B cell (primary cell): ENCODE measurements around the gene HPN. TPM values are rescaled to one million over a fixed set of nuclear protein-coding genes. Genes with fewer than 3 reads are reported as not detected.

Experiments used
- ATAC-seq: fragments of 200-7000 bp; cut with Tn5 transposase; one replicate; pipeline ENCODE4 v1.10.0; 2021; ENCODE audit warnings: low read depth, mild to moderate bottlenecking, moderate number of reproducible peaks, moderate library complexity
- CTCF ChIA-PET: fragments of 350-600 bp; sonication (Branson Sonifier 250); formaldehyde crosslinking; loops from one replicate; lab custom pipeline; 2021; ENCODE audit warnings: antibody characterized with exemption, inconsistent platforms; lab: Charles Lee
- POLR2A ChIA-PET: fragments of 350-600 bp; sonication (Branson Sonifier 250); formaldehyde crosslinking; loops from one replicate; lab custom pipeline; 2021; ENCODE audit warnings: antibody characterized with exemption; lab: Charles Lee
- DNase-seq: peaks from one replicate; pipeline ENCODE4 v3.0.0; 2013
- H2AFZ ChIP-seq: 2 replicates; pipeline ENCODE4 v1.6.1; 2012; ENCODE audit warnings: mild to moderate bottlenecking, low read depth, low read length; ENCODE audit not compliant: insufficient read depth, poor library complexity, severe bottlenecking
- H3K27ac ChIP-seq, 2 donors: 1 replicate in 1 of 2; 2 replicates in 1 of 2; pipeline ENCODE4 v1.5.1; 2012 to 2013; ENCODE audit warnings: low read length in 2 of 2, mild to moderate bottlenecking in 2 of 2, moderate library complexity in 1 of 2
- H3K27me3 ChIP-seq, 4 experiments: fragments of 200-600 bp in 1 of 4; sonication (generic) in 1 of 4; replicated peaks in 1 of 4; 1 replicate in 2 of 4; 2 replicates in 2 of 4; pipeline versions ENCODE4 v1.6.1 to v1.7.0; 2013 to 2016; ENCODE audit warnings: low read length in 3 of 4, mild to moderate bottlenecking in 2 of 4, mixed read lengths in 1 of 4, moderate library complexity in 1 of 4; ENCODE audit not compliant: insufficient read depth in 4 of 4, control insufficient read depth in 3 of 4; ENCODE audit errors: control extremely low read depth in 1 of 4
- H3K36me3 ChIP-seq, 2 experiments: replicated peaks in 1 of 2; 1 replicate in 1 of 2; 2 replicates in 1 of 2; pipeline versions ENCODE4 v1.6.1 to v1.7.1; 2013; ENCODE audit warnings: low read length in 1 of 2; ENCODE audit not compliant: insufficient read depth in 2 of 2, control insufficient read depth in 1 of 2; ENCODE audit errors: control extremely low read depth in 1 of 2, extremely low read depth in 1 of 2
- H3K4me1 ChIP-seq, 2 donors: fragments of 200-600 bp in 1 of 2; sonication (generic) in 1 of 2; 1 replicate in 1 of 2; 2 replicates in 1 of 2; pipeline versions ENCODE4 v1.5.1 to v1.6.1; 2013 to 2017; ENCODE audit warnings: low read length in 2 of 2; ENCODE audit not compliant: control insufficient read depth in 2 of 2, insufficient read depth in 2 of 2
- H3K4me2 ChIP-seq: replicated peaks from 2 replicates; pipeline ENCODE3; 2012; ENCODE audit warnings: mild to moderate bottlenecking, low read depth, low read length; ENCODE audit not compliant: poor library complexity, severe bottlenecking
- H3K4me3 ChIP-seq, 5 experiments: fragments of 200-600 bp in 1 of 5; sonication (generic) in 1 of 5; 1 replicate in 3 of 5; 2 replicates in 2 of 5; pipeline versions ENCODE4 v1.5.1 to v1.7.0; 2011 to 2016; ENCODE audit warnings: low read length in 4 of 5, mild to moderate bottlenecking in 4 of 5, low read depth in 2 of 5, control low read depth in 1 of 5, moderate library complexity in 1 of 5; ENCODE audit not compliant: insufficient read depth in 1 of 5; ENCODE audit errors: control extremely low read depth in 1 of 5, extremely low read depth in 1 of 5
- H3K79me2 ChIP-seq: fragments of 200-600 bp; sonication (generic); one replicate; pipeline ENCODE4 v1.6.0; 2016; ENCODE audit warnings: low read length; ENCODE audit not compliant: control insufficient read depth, insufficient read depth
- H3K9ac ChIP-seq: fragments of 200-600 bp; sonication (generic); 2 replicates; pipeline ENCODE4 v1.6.1; 2017; ENCODE audit warnings: mild to moderate bottlenecking, low read length, moderate library complexity
- H3K9me3 ChIP-seq, 3 donors: one replicate each; pipeline versions ENCODE4 v1.6.1 to v1.7.1; 2013; ENCODE audit warnings: low read length in 2 of 3; ENCODE audit not compliant: control insufficient read depth in 2 of 3, insufficient read depth in 1 of 3; ENCODE audit errors: control extremely low read depth in 1 of 3
- H4K20me1 ChIP-seq: 2 replicates; pipeline ENCODE4 v1.6.0; 2012; ENCODE audit warnings: mild to moderate bottlenecking, low read length; ENCODE audit not compliant: insufficient read depth, control insufficient read depth, poor library complexity, severe bottlenecking
- H3K27ac Mint-ChIP-seq: one replicate; pipeline ENCODE4 v1.8.0; 2021; ENCODE audit warnings: mixed read lengths
- H3K27me3 Mint-ChIP-seq: one replicate; pipeline ENCODE4 v1.8.0; 2021; ENCODE audit warnings: mixed read lengths
- H3K4me1 Mint-ChIP-seq: one replicate; pipeline ENCODE4 v1.8.0; 2021; ENCODE audit warnings: mixed read lengths
- H3K4me3 Mint-ChIP-seq: one replicate; pipeline ENCODE4 v1.8.0; 2021; ENCODE audit warnings: mixed read lengths
- H3K9me3 Mint-ChIP-seq: one replicate; pipeline ENCODE4 v1.8.0; 2022; ENCODE audit warnings: mixed read lengths; ENCODE audit not compliant: insufficient read depth
- EZH2 ChIP-seq: IDR thresholded peaks from 2 replicates; pipeline ENCODE4 v1.6.1; 2012; ENCODE audit warnings: borderline replicate concordance, low read depth, mild to moderate bottlenecking, moderate library complexity, low read length; ENCODE audit not compliant: insufficient read depth, poor library complexity, severe bottlenecking
- WGBS: methylation state at CpG from one replicate; pipeline ENCODE4 v1.1.5; 2013; ENCODE audit warnings: missing lambda C conversion rate; ENCODE audit not compliant: insufficient coverage; 5-methylcytosine and 5-hydroxymethylcytosine counted together
- intact Hi-C: fragments of 100-400 bp; cut with micrococcal nuclease; formaldehyde crosslinking; loops from one replicate; pipeline ENCODE4 v1.10.0; 2022
- polyA plus RNA-seq: library from polyadenylated mRNA; depleted of rRNA; stranded (reverse); fragments of >200 nt; gene quantifications from 2 replicates; pipeline ENCODE4 v1.2.3, GENCODE V29; 2012
- total RNA-seq, 2 donors: library from RNA; stranded (reverse); fragments of 120-200 nt in 1 of 2; gene quantifications; 1 replicate in 1 of 2; 2 replicates in 1 of 2; pipeline versions ENCODE4 v1.2.3 to v1.2.4, GENCODE V29; 2013 to 2022
- TF ChIP-seq, protein P1 (sequence below): fragments of 200-600 bp; IDR thresholded peaks from one replicate; pipeline ENCODE4 v1.8.0; 2022; ENCODE audit warnings: antibody characterized with exemption, mild to moderate bottlenecking

Gene HPN
- total and polyA plus RNA-seq, 2 donors (not counting 1 experiment from before 2014, with no cell fraction given), result 0.30 TPM; not detected in 1

DNA sequence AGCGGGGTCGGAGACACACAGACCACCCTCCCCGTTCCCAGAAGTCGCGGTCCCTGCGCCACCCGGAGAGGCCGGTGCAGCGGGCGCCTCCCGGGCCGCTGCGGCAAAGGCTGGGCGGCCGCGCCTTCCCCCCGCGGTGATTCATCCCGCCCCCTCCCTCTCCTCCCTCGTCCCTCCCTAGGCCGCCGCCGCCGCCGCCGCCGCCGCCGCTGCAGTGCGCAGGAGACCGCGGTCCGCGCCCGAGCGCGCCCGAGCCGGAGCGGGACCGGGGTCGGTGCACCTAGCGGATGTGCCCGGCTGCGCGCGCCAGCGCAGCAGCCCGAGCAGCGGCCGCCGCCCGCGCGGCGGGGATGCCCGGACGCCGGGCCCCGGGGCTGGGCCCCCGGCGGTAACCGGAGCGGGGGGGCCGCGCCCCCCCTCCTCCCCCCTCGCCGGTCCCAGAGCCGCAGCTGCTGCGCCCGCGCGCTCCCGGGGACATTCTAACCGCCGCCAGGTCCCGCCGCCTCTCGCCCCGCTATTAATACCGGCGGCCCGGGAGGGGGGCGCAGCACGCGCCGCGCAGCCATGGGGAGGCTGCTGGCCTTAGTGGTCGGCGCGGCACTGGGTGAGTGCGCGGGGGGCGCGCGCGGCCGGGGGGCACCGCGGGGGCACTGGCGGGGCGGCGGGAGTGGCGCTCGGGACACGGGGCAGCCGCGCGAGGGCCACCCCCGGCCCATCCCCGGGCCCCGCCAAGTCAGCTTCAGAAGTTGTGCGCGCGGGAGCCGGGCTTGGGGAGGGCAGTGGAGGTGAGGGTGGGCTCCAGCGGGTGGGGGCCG is 11.1 kb upstream of the HPN start, which contains the start of gene SCN1B:
Gene SCN1B (plus strand): TSS at position 214 of the 815 bp plus-strand sequence. CDS start 351 bp downstream, at position 565.
- Histone ChIP-seq H3K4me3 (peak within 1 kb of the TSS in 2 of 5 experiments; percentile 19 to 29), H3K9me3 (peaks cover 0 to 2% (median 0%) of the 10 kb centered on the region in 3 donors), H4K20me1 (no peaks in the 10 kb centered on the region), H3K79me2 (no peaks in the 10 kb centered on the region), H3K36me3 (peaks cover 0 to 5% of the 10 kb centered on the region in 2 experiments), H2AFZ (no peak within 1 kb of the TSS), H3K27me3 (peaks cover 0 to 24% (median 8%) of the 10 kb centered on the region in 4 experiments), H3K27ac (no peak within 1 kb of the TSS), H3K9ac (no peak within 1 kb of the TSS), H3K4me1 (peaks cover 10 to 13% of the 10 kb centered on the region in 2 donors), H3K4me2 (peak within 1 kb of the TSS; percentile 66)
- POLR2A ChIA-PET, result no interaction called here
- Mint-ChIP-seq H3K27ac (no peak within 1 kb of the TSS), H3K4me1 (peaks cover 8% of the 10 kb centered on the region), H3K27me3 (peaks cover 32% of the 10 kb centered on the region), H3K4me3 (peak within 1 kb of the TSS; percentile 58), H3K9me3 (no peaks in the 10 kb centered on the region)
- ATAC-seq, result peak; percentile 65
- intact Hi-C loops, result no loop called here
- under 1% methylated on average over 117 of the region's 118 CpGs for WGBS
- CTCF ChIA-PET, result no interaction called here
- TF ChIP-seq, protein P1, sequence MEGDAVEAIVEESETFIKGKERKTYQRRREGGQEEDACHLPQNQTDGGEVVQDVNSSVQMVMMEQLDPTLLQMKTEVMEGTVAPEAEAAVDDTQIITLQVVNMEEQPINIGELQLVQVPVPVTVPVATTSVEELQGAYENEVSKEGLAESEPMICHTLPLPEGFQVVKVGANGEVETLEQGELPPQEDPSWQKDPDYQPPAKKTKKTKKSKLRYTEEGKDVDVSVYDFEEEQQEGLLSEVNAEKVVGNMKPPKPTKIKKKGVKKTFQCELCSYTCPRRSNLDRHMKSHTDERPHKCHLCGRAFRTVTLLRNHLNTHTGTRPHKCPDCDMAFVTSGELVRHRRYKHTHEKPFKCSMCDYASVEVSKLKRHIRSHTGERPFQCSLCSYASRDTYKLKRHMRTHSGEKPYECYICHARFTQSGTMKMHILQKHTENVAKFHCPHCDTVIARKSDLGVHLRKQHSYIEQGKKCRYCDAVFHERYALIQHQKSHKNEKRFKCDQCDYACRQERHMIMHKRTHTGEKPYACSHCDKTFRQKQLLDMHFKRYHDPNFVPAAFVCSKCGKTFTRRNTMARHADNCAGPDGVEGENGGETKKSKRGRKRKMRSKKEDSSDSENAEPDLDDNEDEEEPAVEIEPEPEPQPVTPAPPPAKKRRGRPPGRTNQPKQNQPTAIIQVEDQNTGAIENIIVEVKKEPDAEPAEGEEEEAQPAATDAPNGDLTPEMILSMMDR, result no peak
- TF ChIP-seq EZH2, result no peak
- peak; percentile 42 for DNase-seq
